ENCODE results near the gene M1AP. TPM values are rescaled to one million over a fixed set of nuclear protein-coding genes. Genes with fewer than 3 reads are reported as not detected.
"Not testable (repeated sequence)": the region's sequence is repeated elsewhere in the genome, so short reads cannot be mapped to it uniquely, and the experiment has no call there.

Gene M1AP
- polyA plus RNA-seq, 1 donor from 2014 or later = not detected

DNA sequence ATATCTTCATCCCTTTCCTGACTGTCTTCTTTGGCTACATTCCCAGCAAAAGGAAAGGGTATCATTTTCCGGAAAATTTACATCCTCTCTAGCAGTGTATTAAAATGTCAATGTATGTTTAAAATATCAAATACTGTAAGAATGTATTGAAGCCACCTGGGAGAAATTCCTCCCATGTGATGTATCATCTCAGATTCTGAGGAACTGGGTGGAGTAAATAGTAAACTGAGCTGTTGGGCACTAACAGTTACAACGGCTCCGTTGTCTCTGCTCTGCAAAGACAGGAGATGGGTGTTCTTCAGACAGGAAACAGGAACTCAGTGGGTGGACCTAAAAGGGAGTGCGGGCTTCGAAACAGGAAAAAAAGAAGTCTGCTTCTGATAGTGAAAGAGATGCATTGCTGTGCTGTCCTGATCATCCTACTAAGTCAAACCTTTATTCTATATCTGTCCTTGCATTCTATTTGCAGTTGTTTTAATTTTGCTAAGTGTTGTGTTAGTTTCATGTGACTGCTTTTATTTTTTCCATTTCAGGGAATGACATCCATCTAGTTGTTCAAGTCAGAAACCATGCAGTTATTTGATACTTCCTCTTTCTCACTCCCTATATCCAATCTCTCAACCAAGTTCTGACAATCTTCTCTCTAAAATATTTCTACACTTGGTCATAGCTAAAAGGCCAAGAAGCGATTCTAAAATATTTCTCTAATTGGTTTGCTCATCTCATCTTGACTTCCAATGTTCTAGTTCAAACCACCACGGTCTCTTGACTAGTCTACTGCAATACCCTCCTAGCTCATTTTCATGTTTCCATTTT lies 74.2 kb downstream of the M1AP start:
- Mint-ChIP-seq H3K27ac (peak overlapping the region; percentile 29 to 82 (median 75)), H3K4me3 (peak overlapping the region; percentile 62 to 93 (median 78)), H3K27me3 (peaks cover 3% of the 10 kb centered on the region), H3K9me3 (no peaks in the 10 kb centered on the region), H3K4me1 (peaks cover 23 to 35% (median 26%) of the 10 kb centered on the region in 3 donors), H3K36me3 (no peaks in the 10 kb centered on the region)

- H3K4me3 Mint-ChIP-seq = no peak overlapping the region
- H3K27me3 Mint-ChIP-seq = peaks cover 3% of the 10 kb centered on the region
- H3K9me3 Mint-ChIP-seq = no peaks in the 10 kb centered on the region
- H3K27ac Mint-ChIP-seq = peak overlapping the region in 1 of 3 donors; percentile 69
- peaks cover 23 to 30% (median 30%) of the 10 kb centered on the region in 3 donors for H3K4me1 Mint-ChIP-seq
- H3K36me3 Mint-ChIP-seq = no peaks in the 10 kb centered on the region
These were observed 75.8 kb downstream of the M1AP start for GRCh38 chr2:74572178-74572925.

GRCh38 chr2:74571058-74571457 lies 77.1 kb downstream of the M1AP start:
- Mint-ChIP-seq H3K4me1 (peaks cover 18 to 23% (median 18%) of the 10 kb centered on the region in 3 donors), H3K4me3 (no peak overlapping the region), H3K27ac (no peak overlapping the region), H3K9me3 (no peaks in the 10 kb centered on the region), H3K36me3 (no peaks in the 10 kb centered on the region), H3K27me3 (peaks cover 3% of the 10 kb centered on the region)

DNA sequence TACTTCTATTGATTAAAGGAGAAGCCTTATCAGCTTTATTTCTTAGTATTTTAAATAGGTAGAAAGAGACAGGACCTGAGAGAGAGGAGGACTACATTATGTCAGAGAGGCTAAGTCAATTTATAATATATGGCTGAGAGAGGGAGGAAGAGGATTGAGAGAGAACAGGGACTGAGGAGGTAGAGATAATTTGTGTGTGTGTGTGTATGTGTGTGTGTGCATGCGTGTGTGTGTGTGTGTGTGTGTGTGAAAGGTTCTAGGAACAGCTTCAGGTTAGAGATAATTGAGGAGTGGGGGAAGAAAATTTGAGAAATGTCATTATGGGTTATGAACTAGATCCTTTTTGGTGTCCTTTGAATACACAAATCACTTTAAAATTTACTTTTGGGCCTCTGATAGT lies 78.4 kb downstream of the M1AP start:
- H3K36me3 Mint-ChIP-seq = peaks cover 1% of the 10 kb centered on the region
- no peaks in the 10 kb centered on the region for H3K9me3 Mint-ChIP-seq
- peaks cover 17 to 22% (median 18%) of the 10 kb centered on the region in 3 donors for H3K4me1 Mint-ChIP-seq
- peaks cover 3% of the 10 kb centered on the region for H3K27me3 Mint-ChIP-seq
- H3K4me3 Mint-ChIP-seq = peak overlapping the region in 1 of 4 donors; percentile 4
- peak overlapping the region in 1 of 3 donors; percentile 58 for H3K27ac Mint-ChIP-seq

- no peak overlapping the region for H3K27ac Mint-ChIP-seq
- peaks cover 3% of the 10 kb centered on the region for H3K36me3 Mint-ChIP-seq
- H3K4me1 Mint-ChIP-seq = peaks cover 6 to 8% (median 7%) of the 10 kb centered on the region in 3 donors
- H3K27me3 Mint-ChIP-seq = no peaks in the 10 kb centered on the region
- H3K9me3 Mint-ChIP-seq = no peaks in the 10 kb centered on the region
- no peak overlapping the region for H3K4me3 Mint-ChIP-seq
These were observed 80.2 kb downstream of the M1AP start for GRCh38 chr2:74567881-74568280.

DNA sequence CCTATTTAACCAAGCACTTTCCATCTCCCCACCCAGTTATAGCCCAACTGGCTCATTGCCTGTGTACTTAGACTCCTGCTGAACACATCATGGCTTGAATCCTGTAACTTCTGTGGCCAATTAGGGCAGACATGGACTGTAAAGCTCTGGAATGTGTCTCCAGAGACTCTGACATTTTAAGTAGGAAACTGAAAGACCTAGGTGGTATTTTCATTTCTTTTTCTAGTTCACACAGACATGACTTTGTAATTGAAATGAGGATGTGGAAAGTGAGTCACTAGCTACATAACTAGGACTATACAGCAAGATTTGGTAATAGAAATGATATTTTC lies 81.4 kb downstream of the M1AP start:
- H3K36me3 Mint-ChIP-seq = peaks cover 3% of the 10 kb centered on the region
- H3K27me3 Mint-ChIP-seq = no peaks in the 10 kb centered on the region
- no peak overlapping the region for H3K4me3 Mint-ChIP-seq
- no peak overlapping the region for H3K27ac Mint-ChIP-seq
- peaks cover 1 to 6% (median 4%) of the 10 kb centered on the region in 3 donors for H3K4me1 Mint-ChIP-seq
- H3K9me3 Mint-ChIP-seq = no peaks in the 10 kb centered on the region

DNA sequence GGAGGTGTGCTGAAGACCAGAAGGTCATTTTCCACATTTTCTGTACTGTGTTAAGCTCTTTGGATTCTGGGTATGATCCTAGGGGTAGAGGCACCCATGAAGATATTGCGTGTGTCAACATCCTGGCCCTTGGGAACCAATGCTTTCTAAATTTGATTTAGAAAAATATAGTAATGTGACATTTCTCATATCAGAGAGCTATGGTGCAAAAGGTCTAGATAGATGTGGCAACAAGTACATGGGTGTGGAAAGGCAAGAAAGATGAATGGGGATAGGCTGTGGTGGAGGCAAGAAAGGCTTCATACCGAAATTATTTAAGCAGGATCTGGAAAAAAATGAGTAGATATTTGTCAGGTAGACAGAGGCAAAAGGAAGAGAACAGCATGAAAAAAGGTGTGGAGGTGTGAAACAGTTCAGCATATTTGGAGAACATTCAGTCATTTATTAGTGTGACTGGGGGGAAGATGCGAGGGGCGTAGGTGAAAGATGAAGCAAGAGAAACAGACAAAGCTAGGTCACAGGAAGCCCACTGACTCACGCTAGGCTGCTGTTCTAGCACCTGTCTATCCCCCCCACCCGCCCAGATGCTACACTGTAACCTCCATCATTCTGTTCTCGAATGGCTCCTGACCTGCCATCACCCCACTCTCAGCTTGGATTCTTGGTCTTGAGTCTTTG lies 81.9 kb downstream of the M1AP start:
- Mint-ChIP-seq H3K4me1 (peaks cover 1 to 6% (median 4%) of the 10 kb centered on the region in 3 donors), H3K36me3 (peaks cover 4% of the 10 kb centered on the region), H3K27me3 (no peaks in the 10 kb centered on the region), H3K4me3 (no peak overlapping the region), H3K27ac (peak overlapping the region in 1 of 3 donors; percentile 29), H3K9me3 (no peaks in the 10 kb centered on the region)

DNA sequence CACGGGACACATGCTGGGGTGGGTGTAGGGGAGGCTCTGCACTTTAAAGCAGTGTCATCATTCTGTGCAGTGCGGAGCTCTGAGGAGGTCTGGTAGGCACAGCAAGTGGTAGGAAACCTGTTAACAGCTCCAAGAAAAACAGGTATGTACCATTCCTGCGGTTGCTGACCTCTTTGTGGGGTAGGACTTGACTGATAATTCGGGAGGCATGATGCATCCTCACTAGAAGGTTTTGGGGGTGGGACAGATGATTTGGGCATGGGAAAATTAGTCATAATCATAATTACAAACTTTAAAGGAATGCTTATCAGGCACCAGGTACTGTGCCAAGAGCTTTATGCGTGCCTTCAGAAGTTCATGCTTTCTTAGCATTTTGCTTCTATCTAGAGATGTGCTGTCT lies 83.9 kb downstream of the M1AP start:
- H3K9me3 Mint-ChIP-seq = no peaks in the 10 kb centered on the region
- peaks cover 5% of the 10 kb centered on the region for H3K36me3 Mint-ChIP-seq
- H3K4me1 Mint-ChIP-seq = peaks cover 0 to 6% (median 2%) of the 10 kb centered on the region in 3 donors
- H3K4me3 Mint-ChIP-seq = no peak overlapping the region
- no peak overlapping the region for H3K27ac Mint-ChIP-seq
- H3K27me3 Mint-ChIP-seq = peaks cover 3% of the 10 kb centered on the region

GRCh38 chr2:74562126-74562775 lies 85.9 kb downstream of the M1AP start:
- no peak overlapping the region for H3K4me3 Mint-ChIP-seq
- peaks cover 0 to 2% (median 0%) of the 10 kb centered on the region in 3 donors for H3K4me1 Mint-ChIP-seq
- no peak overlapping the region for H3K27ac Mint-ChIP-seq
- H3K36me3 Mint-ChIP-seq = peaks cover 5% of the 10 kb centered on the region
- peaks cover 3% of the 10 kb centered on the region for H3K27me3 Mint-ChIP-seq
- H3K9me3 Mint-ChIP-seq = no peaks in the 10 kb centered on the region

DNA sequence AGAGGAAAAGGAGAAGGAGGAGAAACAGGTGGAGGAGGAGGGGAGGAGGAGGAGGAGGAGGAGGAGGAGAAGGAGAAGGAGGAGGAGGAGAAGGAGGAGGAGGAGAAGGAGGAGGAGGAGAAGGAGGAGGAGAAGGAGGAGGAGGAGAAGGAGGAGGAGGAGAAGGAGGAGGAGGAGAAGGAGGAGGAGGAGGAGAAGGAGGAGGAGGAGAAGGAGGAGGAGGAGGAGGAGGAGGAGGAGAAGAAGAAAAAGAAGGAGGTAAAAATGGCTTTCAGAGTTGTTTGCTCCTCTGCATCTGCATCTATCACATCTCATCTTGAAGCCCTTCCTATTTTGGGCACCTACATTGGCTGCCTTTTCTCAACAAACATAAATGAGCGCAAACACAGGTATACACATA lies 87.1 kb downstream of the M1AP start:
- H3K27ac Mint-ChIP-seq, H3K9me3 Mint-ChIP-seq, H3K27me3 Mint-ChIP-seq, H3K4me3 Mint-ChIP-seq, H3K4me1 Mint-ChIP-seq, H3K36me3 Mint-ChIP-seq: not testable (repeated sequence)

- Mint-ChIP-seq H3K4me1 (peaks cover 0 to 6% (median 4%) of the 10 kb centered on the region in 3 donors), H3K27me3 (peaks cover 3% of the 10 kb centered on the region), H3K9me3 (no peaks in the 10 kb centered on the region), H3K36me3 (peaks cover 4% of the 10 kb centered on the region), H3K27ac (no peak overlapping the region), H3K4me3 (no peak overlapping the region)
These were observed 87.5 kb downstream of the M1AP start for GRCh38 chr2:74560591-74560990.

DNA sequence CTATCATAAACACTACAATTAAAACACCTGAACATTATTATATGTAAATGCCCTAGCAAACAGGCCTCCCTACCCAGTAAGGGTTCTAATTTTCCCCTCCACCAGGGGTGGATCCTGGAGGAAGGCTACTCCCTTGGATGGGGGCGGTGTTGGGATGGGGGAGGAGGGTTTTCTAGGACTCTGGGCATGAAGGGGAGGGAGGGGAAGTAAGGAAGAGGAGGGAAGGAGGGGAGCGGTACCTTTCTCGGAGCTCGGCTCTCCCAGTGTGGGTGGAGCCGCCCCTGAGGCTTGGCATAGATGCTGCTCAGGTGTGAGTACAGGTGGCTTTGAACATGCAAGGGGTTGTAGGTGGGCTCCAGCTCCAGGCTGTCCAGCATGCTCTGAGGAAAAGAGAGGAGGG lies 88.2 kb downstream of the M1AP start:
- Mint-ChIP-seq H3K4me3 (no peak overlapping the region), H3K27ac (peak overlapping the region in 1 of 3 donors; percentile 76), H3K4me1 (peaks cover 5 to 8% (median 7%) of the 10 kb centered on the region in 3 donors), H3K27me3 (peaks cover 3% of the 10 kb centered on the region), H3K9me3 (no peaks in the 10 kb centered on the region), H3K36me3 (peaks cover 4% of the 10 kb centered on the region)

GRCh38 chr2:74558284-74559230 lies 89.6 kb downstream of the M1AP start:
- Mint-ChIP-seq H3K36me3 (peaks cover 2% of the 10 kb centered on the region), H3K4me1 (peaks cover 8 to 9% (median 8%) of the 10 kb centered on the region in 3 donors), H3K27me3 (peaks cover 3% of the 10 kb centered on the region), H3K9me3 (no peaks in the 10 kb centered on the region), H3K4me3 (peak overlapping the region in 1 of 4 donors; percentile 50), H3K27ac (peak overlapping the region in 2 of 3 donors; percentile 13 to 51)

Data from IgD-negative memory B cell (primary cell).